ENCODE results near the gene CORIN.
A peak's percentile ranks its signal among the peaks of the same experiment; 100 is the strongest.

CORIN gene

GRCh38 chr4:47672696-47673095, 165.2 kb downstream of the CORIN start:
- DNase-seq: no peak

- no peak for DNase-seq
Measured at GRCh38 chr4:47669946-47670345, 167.9 kb downstream of the CORIN start.

- DNase-seq: no peak
Measured at GRCh38 chr4:47668810-47669408, 169.0 kb downstream of the CORIN start.

GRCh38 chr4:47668256-47668655, 169.6 kb downstream of the CORIN start:
- DNase-seq: no peak

- no peak for DNase-seq
Measured at GRCh38 chr4:47667552-47667951, 170.3 kb downstream of the CORIN start.

GRCh38 chr4:47664051-47664826, 173.6 kb downstream of the CORIN start:
- DNase-seq: no peak

- peak; percentile 23 to 49 for DNase-seq
Measured at GRCh38 chr4:47662975-47663374, 174.9 kb downstream of the CORIN start.

- DNase-seq: no peak
Measured at GRCh38 chr4:47661741-47662140, 176.1 kb downstream of the CORIN start.

GRCh38 chr4:47659342-47659741, 178.5 kb downstream of the CORIN start:
- no peak for DNase-seq

- DNase-seq: no peak
Measured at GRCh38 chr4:47654972-47655693, 182.7 kb downstream of the CORIN start.

- no peak for DNase-seq
Measured at GRCh38 chr4:47652092-47652491, 185.8 kb downstream of the CORIN start.

GRCh38 chr4:47651231-47651630, 186.6 kb downstream of the CORIN start:
- DNase-seq: no peak

GRCh38 chr4:47650584-47651130, 187.2 kb downstream of the CORIN start:
- DNase-seq: no peak

GRCh38 chr4:47647544-47647943, 190.3 kb downstream of the CORIN start:
- no peak for DNase-seq

- no peak for DNase-seq
Measured at GRCh38 chr4:47647029-47647428, 190.8 kb downstream of the CORIN start.

- no peak for DNase-seq
Measured at GRCh38 chr4:47646372-47646771, 191.5 kb downstream of the CORIN start.

- no peak for DNase-seq
Measured at GRCh38 chr4:47643845-47644244, 194.0 kb downstream of the CORIN start.

- DNase-seq: no peak
Measured at GRCh38 chr4:47642985-47643760, 194.7 kb downstream of the CORIN start.

- DNase-seq: no peak
Measured at GRCh38 chr4:47642191-47642830, 195.6 kb downstream of the CORIN start.

GRCh38 chr4:47641755-47642154, 196.1 kb downstream of the CORIN start:
- no peak for DNase-seq

- no peak for DNase-seq
Measured at GRCh38 chr4:47640911-47641310, 197.0 kb downstream of the CORIN start.

- DNase-seq: no peak
Measured at GRCh38 chr4:47639531-47639930, 198.3 kb downstream of the CORIN start.
